GM12865 (cell line): ENCODE data around the gene PILRA.

Experiments
- DNase-seq: peaks from one replicate; pipeline ENCODE4 v3.0.0; 2010; ENCODE audit warnings: low read depth
- H3K4me3 ChIP-seq: 2 replicates; pipeline ENCODE4 v1.5.1; 2011; ENCODE audit warnings: mild to moderate bottlenecking, low read depth, low read length, control low read depth
- CTCF ChIP-seq: IDR thresholded peaks from 2 replicates; pipeline ENCODE4 v1.5.1; 2011; ENCODE audit warnings: low read length, control low read depth, low read depth, inconsistent platforms; ENCODE audit not compliant: insufficient read depth; ENCODE audit errors: missing control alignments

The PILRA gene

GRCh38 chr7:100384628-100385294 is 11.5 kb downstream of the PILRA start:
- no peak for TF ChIP-seq CTCF
- DNase-seq = no peak
- no peak overlapping the region for H3K4me3 ChIP-seq

GRCh38 chr7:100386940-100387339 is 13.7 kb downstream of the PILRA start:
- DNase-seq = no peak
- no peak for TF ChIP-seq CTCF
- no peak overlapping the region for H3K4me3 ChIP-seq

- no peak for DNase-seq
- TF ChIP-seq CTCF = no peak
- H3K4me3 ChIP-seq = no peak overlapping the region
These were observed 14.4 kb downstream of the PILRA start for GRCh38 chr7:100387695-100388094.

GRCh38 chr7:100389437-100390088 is 16.3 kb downstream of the PILRA start:
- no peak for TF ChIP-seq CTCF

GRCh38 chr7:100390286-100391009 is 17.2 kb downstream of the PILRA start:
- no peak for TF ChIP-seq CTCF
- no peak overlapping the region for H3K4me3 ChIP-seq
- no peak for DNase-seq

More at GRCh38 chr7:100389437-100390088, 16.3 kb downstream of the PILRA start:
- H3K4me3 ChIP-seq = no peak overlapping the region
- no peak for DNase-seq

GRCh38 chr7:100393233-100393905 is 20.1 kb downstream of the PILRA start:
- no peak overlapping the region for H3K4me3 ChIP-seq
- no peak for DNase-seq
- TF ChIP-seq CTCF = no peak
